K562 treated with DMSO at 1 percent for 4 hours (cell line): ENCODE results near the gene TMEM207. TPM values are rescaled to one million over a fixed set of nuclear protein-coding genes. Genes with fewer than 3 reads are reported as not detected.

ENCODE experiments used
- total RNA-seq: library from RNA; unstranded; fragments of 300-600 nt; gene quantifications from 2 replicates; pipeline ENCODE4 v1.2.3, GENCODE V29; 2022; ENCODE audit not compliant: insufficient read depth

TMEM207 gene
- total RNA-seq: not detected in 2 replicates

DNA sequence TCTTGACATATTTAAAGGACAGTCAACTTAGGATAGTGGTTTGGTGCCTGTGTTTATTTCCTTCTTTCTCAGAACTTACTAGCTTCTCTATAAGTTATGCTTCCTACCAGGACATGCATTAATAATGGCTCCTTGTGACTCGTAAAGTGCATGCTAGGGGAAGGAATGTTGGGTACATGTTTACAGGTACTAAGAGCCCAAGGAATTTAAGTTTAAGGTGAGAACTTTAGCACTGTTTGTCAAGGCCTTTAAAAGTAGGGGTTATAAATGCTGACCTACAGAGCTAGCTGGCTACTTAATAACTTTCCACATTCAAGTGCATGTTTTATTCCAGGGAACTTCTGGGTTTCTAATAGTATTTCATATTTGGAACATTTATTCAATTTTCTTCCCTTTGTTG, at the start of gene TMEM207:
TMEM207 (minus strand) TSS at position 101 of the 400 bp plus-strand sequence; CDS start at position 9, 92 bp downstream.

DNA sequence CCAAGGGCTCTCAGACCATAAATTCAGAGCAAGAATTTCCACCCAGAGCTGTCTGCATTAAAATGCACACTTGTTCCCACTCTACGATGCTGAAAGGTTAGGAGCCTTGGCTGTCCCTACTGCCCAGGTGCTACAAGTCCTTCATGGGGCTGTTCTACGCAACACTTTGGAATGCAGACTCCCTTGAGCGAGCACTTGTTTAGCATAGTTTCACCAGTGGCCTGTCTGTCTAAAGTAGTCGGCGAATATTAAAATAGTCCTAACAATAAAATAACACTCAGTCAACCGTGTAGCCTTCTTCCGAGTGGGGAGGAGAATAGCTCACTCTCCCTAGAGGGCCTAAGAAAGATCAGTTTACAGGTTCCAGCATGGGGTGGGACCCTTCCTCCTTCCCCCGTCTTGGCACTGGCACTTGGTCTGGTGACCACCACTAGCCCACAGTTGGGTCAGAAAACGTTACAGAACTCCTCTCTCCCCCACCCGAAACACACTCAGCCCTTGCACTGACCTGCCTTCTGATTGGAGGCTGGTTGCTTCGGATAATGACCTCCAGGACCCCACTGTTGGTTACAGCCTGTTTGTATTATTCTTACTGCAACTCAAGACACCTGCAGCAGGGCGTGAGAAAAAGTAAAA, 62.0 kb downstream of the TMEM207 start, which contains the start of gene CLDN16:
CLDN16 (plus strand) TSS at position 586 of the 636 bp plus-strand sequence. CDS start 167 bp downstream, outside the sequence.

Other genes starting within 250 kb of the TMEM207 start
- gene CLDN1, start 127.5 kb downstream of the TMEM207 start, total RNA-seq: not detected in 2 replicates
- not detected in 2 replicates for gene CLDN16, start 61.7 kb downstream of the TMEM207 start, total RNA-seq
- 0.89 and 2.1 TPM in 2 replicates for gene IL1RAP, start 64.2 kb upstream of the TMEM207 start, total RNA-seq